GM10266 (cell line): Measurements from ENCODE around the gene PHF2.

Experiments
- DNase-seq: peaks from one replicate; pipeline ENCODE4 v3.0.0; 2012; ENCODE audit errors: extremely low spot score
- TF ChIP-seq, protein P1 (sequence below): IDR thresholded peaks from 2 replicates; pipeline ENCODE4 v1.5.1; 2012; ENCODE audit warnings: mild to moderate bottlenecking, low read depth; ENCODE audit not compliant: control insufficient read depth, insufficient read depth; ENCODE audit errors: missing control alignments

PHF2 gene

DNA sequence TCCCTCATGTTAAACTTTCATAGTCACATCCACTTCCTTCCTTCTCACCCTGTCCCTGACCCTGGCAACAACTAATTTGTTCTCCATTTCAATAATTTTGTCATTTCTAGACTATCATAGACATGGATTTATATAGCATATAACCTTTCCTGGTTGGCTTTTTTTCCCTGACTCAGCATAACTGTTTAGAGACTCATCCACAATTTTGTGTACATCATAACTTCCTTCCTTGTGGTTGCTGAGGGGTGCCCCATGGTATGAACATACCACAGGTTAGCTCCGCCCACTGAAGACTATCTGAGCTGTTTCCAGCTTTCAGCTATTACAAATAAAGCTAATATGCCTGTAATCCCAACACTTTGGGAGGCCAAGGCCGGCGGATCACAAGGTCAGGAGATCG is 137.3 kb downstream of the PHF2 start:
- TF ChIP-seq, protein P1, sequence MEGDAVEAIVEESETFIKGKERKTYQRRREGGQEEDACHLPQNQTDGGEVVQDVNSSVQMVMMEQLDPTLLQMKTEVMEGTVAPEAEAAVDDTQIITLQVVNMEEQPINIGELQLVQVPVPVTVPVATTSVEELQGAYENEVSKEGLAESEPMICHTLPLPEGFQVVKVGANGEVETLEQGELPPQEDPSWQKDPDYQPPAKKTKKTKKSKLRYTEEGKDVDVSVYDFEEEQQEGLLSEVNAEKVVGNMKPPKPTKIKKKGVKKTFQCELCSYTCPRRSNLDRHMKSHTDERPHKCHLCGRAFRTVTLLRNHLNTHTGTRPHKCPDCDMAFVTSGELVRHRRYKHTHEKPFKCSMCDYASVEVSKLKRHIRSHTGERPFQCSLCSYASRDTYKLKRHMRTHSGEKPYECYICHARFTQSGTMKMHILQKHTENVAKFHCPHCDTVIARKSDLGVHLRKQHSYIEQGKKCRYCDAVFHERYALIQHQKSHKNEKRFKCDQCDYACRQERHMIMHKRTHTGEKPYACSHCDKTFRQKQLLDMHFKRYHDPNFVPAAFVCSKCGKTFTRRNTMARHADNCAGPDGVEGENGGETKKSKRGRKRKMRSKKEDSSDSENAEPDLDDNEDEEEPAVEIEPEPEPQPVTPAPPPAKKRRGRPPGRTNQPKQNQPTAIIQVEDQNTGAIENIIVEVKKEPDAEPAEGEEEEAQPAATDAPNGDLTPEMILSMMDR: no peak
- no peak for DNase-seq

DNA sequence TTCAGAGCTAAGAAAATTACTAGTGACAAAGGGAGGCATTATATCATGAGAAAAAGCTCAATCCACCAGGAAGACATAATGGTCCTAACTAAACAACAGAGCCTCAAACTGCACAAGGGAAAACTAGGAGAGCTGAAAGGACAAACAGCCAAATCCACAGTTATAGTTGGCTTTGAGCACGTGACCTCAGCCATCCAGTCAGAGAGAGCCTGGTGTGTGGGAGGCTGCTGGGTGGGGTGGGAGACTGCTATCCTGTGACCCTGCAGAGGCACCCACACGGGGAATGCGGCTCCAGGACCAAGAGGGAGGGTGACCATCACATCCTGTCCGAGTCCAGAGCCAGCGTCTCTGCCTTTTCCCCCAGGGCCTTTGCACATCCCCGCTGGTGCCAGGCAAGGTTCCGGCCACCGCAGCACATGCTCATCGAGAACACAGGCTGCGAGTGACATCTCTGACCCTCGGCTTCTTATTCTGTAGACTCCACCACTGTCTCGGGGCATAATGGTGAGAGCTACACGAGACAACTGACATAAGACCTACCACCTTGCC is 145.1 kb downstream of the PHF2 start:
- TF ChIP-seq, protein P1: no peak
- DNase-seq: no peak

DNA sequence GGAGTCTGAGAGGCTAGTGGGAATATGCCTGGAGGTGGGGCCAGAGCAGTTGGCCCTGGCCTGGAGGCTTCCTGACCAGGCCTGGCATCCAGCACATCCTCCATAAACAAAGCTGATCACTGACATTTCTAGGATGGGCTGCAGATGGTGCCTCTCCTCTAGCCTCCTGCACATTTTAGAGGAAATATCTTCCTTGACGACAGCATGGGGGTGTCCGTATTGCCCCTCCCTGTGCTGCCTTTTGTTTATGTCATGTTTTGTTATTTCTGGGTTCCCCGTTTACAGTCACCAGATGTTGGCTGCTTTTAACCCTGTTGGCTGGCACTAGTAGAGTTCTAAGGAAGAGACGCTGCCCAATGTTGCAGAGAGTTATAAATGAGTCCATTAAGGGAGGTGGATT is 148.5 kb downstream of the PHF2 start:
- no peak for DNase-seq
- TF ChIP-seq, protein P1: no peak

DNA sequence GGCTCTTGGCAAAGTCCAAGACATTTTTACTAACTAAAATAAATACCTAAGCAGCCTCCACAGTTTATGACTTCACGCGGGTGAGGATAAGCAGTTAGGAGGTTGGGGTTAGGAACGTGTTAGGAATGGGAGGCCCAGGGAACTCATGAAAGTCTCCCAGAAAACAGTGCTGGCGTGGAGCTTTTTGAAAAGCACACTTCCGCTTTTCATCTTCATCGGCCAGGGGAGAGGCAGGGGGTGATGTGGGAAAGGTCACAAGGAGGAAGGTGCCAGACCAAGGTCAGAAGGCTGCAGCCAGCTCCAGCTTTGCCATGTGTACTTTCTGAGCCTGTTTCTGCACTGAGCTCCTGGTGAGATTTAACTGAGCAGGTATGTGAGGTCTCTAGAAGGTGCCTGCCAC is 149.0 kb downstream of the PHF2 start:
- DNase-seq: no peak

DNA sequence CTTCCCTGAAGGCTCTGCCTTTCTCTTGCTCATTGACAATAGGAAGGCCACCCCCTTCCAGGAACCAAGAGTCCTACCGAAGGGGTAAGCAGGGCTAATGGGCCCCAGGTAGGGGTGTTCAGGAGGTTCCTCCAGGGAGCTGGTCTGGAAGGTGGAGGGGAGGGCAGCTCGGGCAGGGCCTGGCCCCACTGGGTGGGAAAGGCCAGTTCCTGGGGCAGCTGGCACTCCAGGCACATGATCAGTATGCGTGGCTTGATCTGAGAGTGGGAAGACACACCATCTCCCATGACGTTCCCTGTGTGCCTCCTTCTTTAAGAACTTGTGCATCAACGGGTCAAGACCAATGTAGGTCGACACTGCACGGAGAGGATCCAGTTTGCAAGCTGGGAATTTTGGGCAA is 149.8 kb downstream of the PHF2 start:
- TF ChIP-seq, protein P1: no peak
- DNase-seq: no peak

More for the DNA sequence above, 149.0 kb downstream of the PHF2 start:
- TF ChIP-seq, protein P1: no peak
